Panc1 (cell line): ENCODE measurements around the gene PSMD6. TPM values are rescaled to one million over a fixed set of nuclear protein-coding genes. Genes with fewer than 3 reads are reported as not detected.

Source experiments
- ATAC-seq: fragments of 200-7000 bp; cut with Tn5 transposase; 2 replicates; pipeline ENCODE4 v1.9.1; 2020; ENCODE audit warnings: mild to moderate bottlenecking, moderate library complexity
- BruUV-seq: library from RNA; stranded (reverse); fragments of 400-500 nt; replicated peaks from 2 replicates; lab custom pipeline; 2021; lab: Mats Ljungman, UMichigan
- CTCF ChIA-PET: fragments of 300-600 bp; sonication (Branson Sonifier 250); formaldehyde crosslinking; loops from one replicate; lab custom pipeline; 2022; ENCODE audit warnings: antibody characterized with exemption; lab: Charles Lee
- POLR2A ChIA-PET: fragments of 300-600 bp; sonication (Branson Sonifier 250); formaldehyde crosslinking; loops from one replicate; lab custom pipeline; 2022; ENCODE audit warnings: antibody characterized with exemption; lab: Charles Lee
- DNase-seq: peaks from one replicate; pipeline ENCODE4 v3.0.0-alpha.2; 2010; ENCODE audit warnings: low read depth, low spot score
- H3K27ac ChIP-seq: 2 replicates; pipeline ENCODE4 v1.5.1; 2011; ENCODE audit warnings: mild to moderate bottlenecking, low read length, inconsistent platforms
- H3K27me3 ChIP-seq: fragments of 200-500 bp; sonication (Bioruptor generic); 2 replicates; pipeline ENCODE4 v1.6.0; 2014; ENCODE audit warnings: low read length, inconsistent platforms; ENCODE audit not compliant: control insufficient read depth, insufficient read depth
- H3K36me3 ChIP-seq: fragments of 200-500 bp; sonication (Bioruptor generic); 2 replicates; pipeline ENCODE4 v1.5.1; 2014; ENCODE audit warnings: inconsistent platforms, mild to moderate bottlenecking, low read length, moderate library complexity; ENCODE audit not compliant: control insufficient read depth, insufficient read depth
- H3K4me1 ChIP-seq: 2 replicates; pipeline ENCODE4 v1.5.1; 2011; ENCODE audit warnings: inconsistent platforms, mild to moderate bottlenecking, low read length, moderate library complexity; ENCODE audit not compliant: control insufficient read depth, insufficient read depth
- H3K4me3 ChIP-seq, 2 experiments: 2 replicates each; pipeline ENCODE4 v1.5.1; 2011 to 2012; ENCODE audit warnings: low read depth in 2 of 2, low read length in 2 of 2, mild to moderate bottlenecking in 2 of 2, inconsistent platforms in 1 of 2, moderate library complexity in 1 of 2
- H3K9me3 ChIP-seq: fragments of 200-500 bp; sonication (Bioruptor generic); 2 replicates; pipeline ENCODE4 v1.5.1; 2014; ENCODE audit warnings: low read depth, mild to moderate bottlenecking, inconsistent platforms, low read length, moderate library complexity; ENCODE audit not compliant: control insufficient read depth, insufficient read depth
- POLR2AphosphoS5 ChIP-seq: IDR thresholded peaks from 2 replicates; pipeline ENCODE4 v1.6.1; 2012; ENCODE audit warnings: mild to moderate bottlenecking, low read depth, low read length, moderate library complexity
- SIN3A ChIP-seq: IDR thresholded peaks from 2 replicates; pipeline ENCODE4 v1.6.1; 2012; ENCODE audit warnings: low read depth, mild to moderate bottlenecking, low read length, moderate library complexity, borderline replicate concordance; ENCODE audit not compliant: insufficient read depth
- TCF7L2 ChIP-seq: IDR thresholded peaks from 2 replicates; pipeline ENCODE4 v1.6.1; 2011; ENCODE audit warnings: mild to moderate bottlenecking, low read depth, low read length, inconsistent platforms
- in situ Hi-C: cut with HindIII; loops from 2 replicates; pipeline ENCODE4 v1.10.0; 2016; ENCODE audit warnings: low sequenced_read_pairs, low pct_unique_long_range_greater_than_20kb
- intact Hi-C: fragments of 100-400 bp; cut with micrococcal nuclease; formaldehyde crosslinking; loops from one replicate; pipeline ENCODE4 v1.10.0; 2022; ENCODE audit not compliant: unreplicated experiment
- total RNA-seq: library from RNA; stranded (reverse); gene quantifications from one replicate; pipeline ENCODE4 v1.2.1, GENCODE V29; 2021; ENCODE audit not compliant: unreplicated experiment
- TF ChIP-seq, protein P1 (sequence below): fragments of 450-650 bp; IDR thresholded peaks from 2 replicates; pipeline ENCODE4 v1.5.1; 2017; ENCODE audit warnings: mild to moderate bottlenecking
- TF ChIP-seq, protein P2 (sequence below), 2 experiments: IDR thresholded peaks; 2 replicates each; pipeline ENCODE4 v1.6.1; 2011 to 2012; ENCODE audit warnings: low read depth in 2 of 2, control low read depth in 1 of 2, low read length in 1 of 2, mild to moderate bottlenecking in 1 of 2, moderate library complexity in 1 of 2; ENCODE audit not compliant: insufficient read depth in 1 of 2

Gene PSMD6
- total RNA-seq, 1 experiment from 2014 or later, result 55.6 TPM

DNA sequence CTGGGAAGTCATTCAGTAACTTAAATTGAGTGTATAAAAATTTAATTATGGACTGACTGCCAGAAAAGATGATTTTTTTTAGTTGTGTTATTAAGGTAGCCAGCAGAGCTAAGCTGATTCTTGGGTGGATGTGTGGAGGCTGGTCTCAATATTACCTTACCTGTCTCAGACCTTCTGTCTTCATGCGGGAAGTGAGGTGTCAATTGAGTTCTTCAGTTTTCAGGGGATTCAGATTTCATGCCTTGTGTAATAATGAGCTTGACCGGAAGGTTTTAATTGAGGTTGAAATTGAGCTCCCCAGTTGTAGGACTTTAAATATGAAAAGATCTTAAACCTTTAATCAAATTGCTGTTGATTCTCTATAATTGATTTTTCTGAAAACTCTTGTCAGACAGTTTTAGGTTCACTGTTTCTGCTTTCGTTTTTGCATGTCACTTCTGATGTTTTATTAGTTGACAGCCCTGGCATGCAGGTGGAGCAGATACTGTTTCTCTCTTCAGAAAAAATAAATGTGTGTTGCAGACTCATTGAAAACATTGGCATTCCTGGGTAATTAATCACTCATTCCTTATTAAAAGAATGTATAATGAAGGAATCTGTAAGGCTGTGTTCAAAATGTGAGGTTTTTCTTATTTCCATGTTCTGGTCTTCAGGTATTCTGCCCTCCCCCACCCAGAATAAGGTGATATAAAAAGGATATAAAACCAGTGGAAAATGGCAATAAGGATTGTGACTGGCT lies 54.5 kb downstream of the PSMD6 start:
- no peaks in the 10 kb centered on the region for H3K4me1 ChIP-seq
- no peaks in the 10 kb centered on the region for H3K27me3 ChIP-seq
- no peaks in the 10 kb centered on the region for H3K36me3 ChIP-seq
- no peak overlapping the region for H3K4me3 ChIP-seq
- intact Hi-C loops (no loop called here), in situ Hi-C loops (no loop called here)
- ChIA-PET CTCF (no interaction called here), POLR2A (no interaction called here)
- H3K27ac ChIP-seq, result no peak overlapping the region
- TF ChIP-seq POLR2AphosphoS5, result no peak
- no peak for TF ChIP-seq SIN3A
- TF ChIP-seq, protein P1, sequence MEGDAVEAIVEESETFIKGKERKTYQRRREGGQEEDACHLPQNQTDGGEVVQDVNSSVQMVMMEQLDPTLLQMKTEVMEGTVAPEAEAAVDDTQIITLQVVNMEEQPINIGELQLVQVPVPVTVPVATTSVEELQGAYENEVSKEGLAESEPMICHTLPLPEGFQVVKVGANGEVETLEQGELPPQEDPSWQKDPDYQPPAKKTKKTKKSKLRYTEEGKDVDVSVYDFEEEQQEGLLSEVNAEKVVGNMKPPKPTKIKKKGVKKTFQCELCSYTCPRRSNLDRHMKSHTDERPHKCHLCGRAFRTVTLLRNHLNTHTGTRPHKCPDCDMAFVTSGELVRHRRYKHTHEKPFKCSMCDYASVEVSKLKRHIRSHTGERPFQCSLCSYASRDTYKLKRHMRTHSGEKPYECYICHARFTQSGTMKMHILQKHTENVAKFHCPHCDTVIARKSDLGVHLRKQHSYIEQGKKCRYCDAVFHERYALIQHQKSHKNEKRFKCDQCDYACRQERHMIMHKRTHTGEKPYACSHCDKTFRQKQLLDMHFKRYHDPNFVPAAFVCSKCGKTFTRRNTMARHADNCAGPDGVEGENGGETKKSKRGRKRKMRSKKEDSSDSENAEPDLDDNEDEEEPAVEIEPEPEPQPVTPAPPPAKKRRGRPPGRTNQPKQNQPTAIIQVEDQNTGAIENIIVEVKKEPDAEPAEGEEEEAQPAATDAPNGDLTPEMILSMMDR, result no peak
- TF ChIP-seq, protein P2, sequence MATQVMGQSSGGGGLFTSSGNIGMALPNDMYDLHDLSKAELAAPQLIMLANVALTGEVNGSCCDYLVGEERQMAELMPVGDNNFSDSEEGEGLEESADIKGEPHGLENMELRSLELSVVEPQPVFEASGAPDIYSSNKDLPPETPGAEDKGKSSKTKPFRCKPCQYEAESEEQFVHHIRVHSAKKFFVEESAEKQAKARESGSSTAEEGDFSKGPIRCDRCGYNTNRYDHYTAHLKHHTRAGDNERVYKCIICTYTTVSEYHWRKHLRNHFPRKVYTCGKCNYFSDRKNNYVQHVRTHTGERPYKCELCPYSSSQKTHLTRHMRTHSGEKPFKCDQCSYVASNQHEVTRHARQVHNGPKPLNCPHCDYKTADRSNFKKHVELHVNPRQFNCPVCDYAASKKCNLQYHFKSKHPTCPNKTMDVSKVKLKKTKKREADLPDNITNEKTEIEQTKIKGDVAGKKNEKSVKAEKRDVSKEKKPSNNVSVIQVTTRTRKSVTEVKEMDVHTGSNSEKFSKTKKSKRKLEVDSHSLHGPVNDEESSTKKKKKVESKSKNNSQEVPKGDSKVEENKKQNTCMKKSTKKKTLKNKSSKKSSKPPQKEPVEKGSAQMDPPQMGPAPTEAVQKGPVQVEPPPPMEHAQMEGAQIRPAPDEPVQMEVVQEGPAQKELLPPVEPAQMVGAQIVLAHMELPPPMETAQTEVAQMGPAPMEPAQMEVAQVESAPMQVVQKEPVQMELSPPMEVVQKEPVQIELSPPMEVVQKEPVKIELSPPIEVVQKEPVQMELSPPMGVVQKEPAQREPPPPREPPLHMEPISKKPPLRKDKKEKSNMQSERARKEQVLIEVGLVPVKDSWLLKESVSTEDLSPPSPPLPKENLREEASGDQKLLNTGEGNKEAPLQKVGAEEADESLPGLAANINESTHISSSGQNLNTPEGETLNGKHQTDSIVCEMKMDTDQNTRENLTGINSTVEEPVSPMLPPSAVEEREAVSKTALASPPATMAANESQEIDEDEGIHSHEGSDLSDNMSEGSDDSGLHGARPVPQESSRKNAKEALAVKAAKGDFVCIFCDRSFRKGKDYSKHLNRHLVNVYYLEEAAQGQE (IDR thresholded peaks at IDR 0.05; ENCODE audit: insufficient read depth in 1 of 2, low read depth in 2 of 2, low read length in 1 of 2), result no peak
- no peak for TF ChIP-seq TCF7L2
- DNase-seq (no peak), ATAC-seq (no peak)
- BruUV-seq, result no TSS peak
- no peaks in the 10 kb centered on the region for H3K9me3 ChIP-seq

DNA sequence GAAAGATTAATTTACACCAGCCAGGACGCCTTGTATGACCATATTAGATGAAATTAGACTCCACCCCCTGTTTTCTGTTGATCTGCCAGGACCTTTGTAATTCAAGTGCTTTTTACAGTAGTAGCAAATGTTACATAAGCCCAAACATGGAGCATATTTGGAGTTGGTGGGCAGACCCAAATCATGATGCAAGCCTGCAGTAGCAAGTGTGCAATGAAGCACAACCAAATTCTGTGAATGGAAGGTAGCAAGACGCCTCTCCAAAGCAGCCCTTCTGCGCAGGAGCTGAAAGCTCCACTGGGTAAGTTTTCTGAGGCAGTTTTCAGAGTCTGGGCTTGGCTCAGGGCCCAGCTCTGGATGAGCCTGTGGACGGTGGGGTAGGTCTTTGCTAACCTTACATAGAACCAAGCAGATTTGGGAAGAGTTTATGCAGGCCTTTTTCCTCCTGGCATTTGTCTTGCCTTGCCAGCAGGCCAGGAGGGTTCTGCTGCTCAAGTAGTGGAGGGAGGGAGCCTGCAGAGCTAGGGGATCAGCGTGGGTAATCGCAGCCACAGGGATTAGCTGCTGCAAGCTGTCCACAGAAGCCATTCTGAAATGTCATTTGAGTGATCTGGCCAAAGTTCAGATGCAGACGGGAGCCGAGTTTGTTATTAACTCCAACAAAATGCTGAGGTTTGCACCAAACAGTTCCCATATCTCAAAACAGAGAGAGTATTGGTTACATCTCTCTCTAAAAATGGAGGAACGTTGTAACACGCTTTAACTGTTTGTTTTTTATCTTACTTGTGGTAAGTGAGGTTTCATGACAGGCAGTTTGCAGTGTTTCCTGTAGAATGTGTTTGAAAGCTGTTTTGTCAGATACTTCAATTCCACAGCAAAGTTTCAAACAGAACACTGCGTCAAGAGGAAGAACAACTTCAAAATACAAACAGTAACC lies 55.4 kb downstream of the PSMD6 start:
- BruUV-seq, result no TSS peak
- Histone ChIP-seq H3K4me1 (no peaks in the 10 kb centered on the region), H3K4me3 (no peak overlapping the region), H3K9me3 (no peaks in the 10 kb centered on the region), H3K36me3 (no peaks in the 10 kb centered on the region), H3K27me3 (no peaks in the 10 kb centered on the region), H3K27ac (no peak overlapping the region)
- intact Hi-C loops (no loop called here), in situ Hi-C loops (no loop called here)
- ChIA-PET POLR2A (no interaction called here), CTCF (no interaction called here)
- TF ChIP-seq, protein P2 (IDR thresholded peaks at IDR 0.05; ENCODE audit: insufficient read depth in 1 of 2, low read depth in 2 of 2, low read length in 1 of 2), result no peak
- TF ChIP-seq SIN3A, result no peak
- no peak for TF ChIP-seq TCF7L2
- no peak for TF ChIP-seq POLR2AphosphoS5
- TF ChIP-seq, protein P1, result no peak
- DNase-seq (no peak), ATAC-seq (no peak)
